Mucosa of rectum (tissue), 2 donors: ENCODE measurements around the gene CALML6.
A peak's percentile ranks its signal among the peaks of the same experiment; 100 is the strongest.

Source experiments
- H3K27ac ChIP-seq, 2 donors: one replicate each; pipeline ENCODE4 v1.7.0; 2013; ENCODE audit warnings: inconsistent platforms in 2 of 2, low read depth in 2 of 2, low read length in 2 of 2
- H3K27me3 ChIP-seq, 2 donors: one replicate each; pipeline ENCODE4 v1.7.0; 2013; ENCODE audit warnings: low read length in 2 of 2; ENCODE audit not compliant: control insufficient read depth in 2 of 2, insufficient read depth in 2 of 2
- H3K36me3 ChIP-seq, 2 donors: one replicate each; pipeline ENCODE4 v1.7.0; 2013; ENCODE audit warnings: low read length in 2 of 2; ENCODE audit not compliant: control insufficient read depth in 2 of 2, insufficient read depth in 2 of 2
- H3K4me1 ChIP-seq, 2 donors: one replicate each; pipeline ENCODE4 v1.7.0; 2013; ENCODE audit warnings: low read length in 2 of 2, mild to moderate bottlenecking in 1 of 2; ENCODE audit not compliant: control insufficient read depth in 2 of 2, insufficient read depth in 2 of 2
- H3K4me3 ChIP-seq, 2 donors: one replicate each; pipeline ENCODE4 v1.7.0; 2013; ENCODE audit warnings: low read length in 2 of 2
- H3K9ac ChIP-seq, 2 donors: one replicate each; pipeline ENCODE4 v1.7.0; 2013; ENCODE audit warnings: low read length in 2 of 2, low read depth in 1 of 2, mild to moderate bottlenecking in 1 of 2
- H3K9me3 ChIP-seq, 2 donors: one replicate each; pipeline ENCODE4 v1.7.0; 2013; ENCODE audit warnings: low read length in 2 of 2; ENCODE audit not compliant: control insufficient read depth in 2 of 2
- donor health status: healthy.
- donor health status: Normal muscosa, but diverticular disease.

Gene CALML6

GRCh38 chr1:1892079-1892762, 22.8 kb upstream of the CALML6 start:
- peak overlapping the region; percentile 79 to 85 for H3K4me3 ChIP-seq
- H3K9me3 ChIP-seq, result no peaks in the 10 kb centered on the region
- H3K36me3 ChIP-seq, result no peaks in the 10 kb centered on the region
- H3K9ac ChIP-seq, result peak overlapping the region; percentile 73 to 94
- peaks cover 0 to 2% of the 10 kb centered on the region in 2 donors for H3K27me3 ChIP-seq
- H3K27ac ChIP-seq, result peak overlapping the region; percentile 88 to 94
- H3K4me1 ChIP-seq, result peaks cover 55% of the 10 kb centered on the region in 2 donors

DNA sequence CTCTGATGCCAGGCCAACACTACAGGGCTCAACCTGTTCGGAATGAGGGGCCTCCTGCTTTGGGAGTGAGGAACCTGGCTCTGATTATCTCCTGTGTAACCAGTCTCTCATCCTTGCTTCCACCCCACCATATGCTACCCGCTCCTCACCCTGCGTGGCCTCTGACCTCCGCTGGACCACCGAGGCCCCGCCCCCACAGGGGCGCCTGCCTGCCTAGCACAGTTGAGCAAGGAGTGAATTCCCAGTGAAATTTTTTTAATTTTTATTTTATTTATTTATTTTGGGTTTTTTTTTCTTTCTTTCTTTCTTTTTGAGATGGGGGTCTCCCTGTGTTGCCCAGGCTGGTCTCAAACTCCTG, 22.3 kb upstream of the CALML6 start:
- Histone ChIP-seq H3K36me3 (no peaks in the 10 kb centered on the region), H3K9ac (peak overlapping the region; percentile 73 to 94), H3K4me3 (peak overlapping the region; percentile 79 to 85), H3K9me3 (no peaks in the 10 kb centered on the region), H3K4me1 (peaks cover 54 to 60% of the 10 kb centered on the region in 2 donors), H3K27ac (peak overlapping the region in 1 of 2 donors; percentile 94), H3K27me3 (peaks cover 0 to 2% of the 10 kb centered on the region in 2 donors)

GRCh38 chr1:1893291-1893985, 21.6 kb upstream of the CALML6 start:
- Histone ChIP-seq H3K4me1 (peaks cover 51 to 58% of the 10 kb centered on the region in 2 donors), H3K9ac (peak overlapping the region; percentile 41 to 62), H3K27me3 (peaks cover 0 to 2% of the 10 kb centered on the region in 2 donors), H3K27ac (peak overlapping the region; percentile 92), H3K36me3 (no peaks in the 10 kb centered on the region), H3K9me3 (no peaks in the 10 kb centered on the region), H3K4me3 (peak overlapping the region in 1 of 2 donors; percentile 52)

DNA sequence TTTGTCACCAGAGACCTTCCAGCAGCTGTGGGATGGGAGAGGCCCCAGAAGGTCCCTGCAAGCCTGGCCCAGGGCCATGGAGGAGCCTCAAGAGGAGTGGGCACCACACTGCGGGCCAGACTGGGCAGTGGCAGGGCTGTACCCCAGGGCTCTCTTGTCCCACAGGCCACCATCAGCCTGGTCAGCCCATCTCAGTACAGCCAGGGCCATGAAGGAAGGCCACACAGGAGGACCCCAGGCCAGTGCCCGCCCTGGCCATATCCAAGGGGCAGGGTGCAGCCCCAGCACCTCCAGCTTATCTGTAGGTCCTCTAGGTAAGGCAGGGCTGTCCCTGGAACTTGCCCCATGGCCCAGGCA, 21.1 kb upstream of the CALML6 start:
- H3K4me1 ChIP-seq, result peaks cover 47 to 54% of the 10 kb centered on the region in 2 donors
- peaks cover 0 to 2% of the 10 kb centered on the region in 2 donors for H3K27me3 ChIP-seq
- no peaks in the 10 kb centered on the region for H3K36me3 ChIP-seq
- H3K9ac ChIP-seq, result peak overlapping the region; percentile 41 to 62
- peak overlapping the region in 1 of 2 donors; percentile 52 for H3K4me3 ChIP-seq
- H3K27ac ChIP-seq, result peak overlapping the region; percentile 92
- H3K9me3 ChIP-seq, result no peaks in the 10 kb centered on the region

DNA sequence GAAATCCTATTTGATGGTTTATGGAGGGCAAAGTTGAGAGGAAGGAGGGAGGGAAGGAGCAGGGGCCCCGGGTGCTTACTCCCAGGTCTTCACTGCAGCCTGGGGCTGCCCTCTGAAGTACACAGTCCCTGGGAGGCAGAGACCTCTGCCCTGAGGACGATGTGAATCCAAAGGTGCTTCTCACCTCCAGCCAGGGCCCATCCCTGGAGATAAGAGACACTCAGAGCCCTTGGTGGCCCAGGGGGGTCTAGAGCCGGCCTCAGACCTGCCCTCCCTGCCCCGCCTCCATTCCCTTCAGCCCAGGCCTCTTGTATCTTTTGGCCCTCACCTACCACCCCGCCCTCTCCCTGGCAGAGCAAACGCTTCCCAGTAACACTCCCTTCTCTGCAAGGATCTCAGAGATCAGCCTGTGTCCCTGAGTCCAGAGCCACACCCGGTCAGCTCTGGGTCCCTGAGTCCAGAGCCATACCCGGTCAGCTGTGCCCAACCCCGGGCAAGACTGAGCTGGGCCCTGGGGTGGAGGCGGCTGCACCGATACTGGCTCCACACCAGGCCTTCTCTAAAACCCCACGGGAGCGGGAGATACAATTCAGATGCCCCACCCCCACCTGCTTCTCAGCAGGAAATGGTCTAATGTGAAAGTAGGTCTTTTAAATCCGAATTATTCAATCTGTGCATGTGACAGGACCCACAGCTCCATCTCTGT, 20.6 kb upstream of the CALML6 start:
- peak overlapping the region; percentile 37 to 52 for H3K4me3 ChIP-seq
- H3K27ac ChIP-seq, result peak overlapping the region; percentile 92
- peak overlapping the region; percentile 32 to 62 for H3K9ac ChIP-seq
- peaks cover 0 to 2% of the 10 kb centered on the region in 2 donors for H3K27me3 ChIP-seq
- H3K36me3 ChIP-seq, result no peaks in the 10 kb centered on the region
- peaks cover 46 to 53% of the 10 kb centered on the region in 2 donors for H3K4me1 ChIP-seq
- H3K9me3 ChIP-seq, result no peaks in the 10 kb centered on the region

GRCh38 chr1:1895060-1895418, 20.0 kb upstream of the CALML6 start:
- Histone ChIP-seq H3K4me3 (peak overlapping the region; percentile 37 to 52), H3K9ac (peak overlapping the region in 1 of 2 donors; percentile 62), H3K27ac (peak overlapping the region; percentile 92)

DNA sequence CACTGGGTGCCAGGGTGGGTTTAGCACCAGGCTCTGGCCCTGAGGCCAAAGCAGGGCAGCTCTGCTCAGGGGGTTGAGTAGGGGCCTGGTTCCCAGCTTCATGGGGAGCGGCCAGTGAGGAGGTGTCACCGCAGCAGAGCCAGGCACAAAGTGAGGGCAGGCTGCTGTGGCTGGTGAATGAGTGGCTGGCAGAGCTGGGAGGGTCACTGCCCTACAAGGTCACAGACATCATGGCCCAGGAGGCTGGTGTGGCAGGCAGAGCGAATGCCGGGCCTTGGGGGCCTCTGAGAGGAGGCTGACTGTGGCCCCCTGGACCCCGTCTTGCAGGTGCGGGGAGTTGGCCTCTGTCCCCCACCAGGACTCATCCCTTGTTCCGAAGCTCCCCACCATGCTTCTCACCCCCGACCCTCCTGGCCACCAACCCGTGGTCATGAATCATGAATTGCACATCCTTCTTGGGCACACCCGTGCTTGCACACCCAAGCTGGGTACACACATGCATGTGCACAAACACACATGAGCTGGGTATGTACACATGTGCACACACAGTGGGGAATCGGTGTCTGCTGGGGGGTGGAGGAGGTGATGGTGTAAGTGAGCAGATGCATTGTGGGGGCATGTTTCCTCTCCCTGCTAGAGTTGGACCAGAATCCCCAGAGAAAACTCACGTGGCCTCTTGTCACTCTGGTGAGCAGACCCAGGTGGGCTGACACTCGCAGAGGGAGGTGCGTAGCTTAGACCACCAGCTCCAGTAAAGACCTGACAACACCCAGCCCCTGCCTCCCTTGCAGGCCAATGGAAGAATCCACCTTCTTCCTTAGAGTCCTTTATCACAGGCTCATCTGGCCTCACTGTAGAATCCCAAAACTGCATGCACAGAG, 19.4 kb upstream of the CALML6 start:
- Histone ChIP-seq H3K36me3 (no peaks in the 10 kb centered on the region), H3K9me3 (no peaks in the 10 kb centered on the region), H3K4me1 (peaks cover 46 to 53% of the 10 kb centered on the region in 2 donors), H3K9ac (peak overlapping the region in 1 of 2 donors; percentile 62), H3K4me3 (peak overlapping the region in 1 of 2 donors; percentile 52), H3K27ac (peak overlapping the region; percentile 92), H3K27me3 (peaks cover 0 to 2% of the 10 kb centered on the region in 2 donors)

More at GRCh38 chr1:1895060-1895418, 20.0 kb upstream of the CALML6 start:
- H3K36me3 ChIP-seq, result no peaks in the 10 kb centered on the region
- no peaks in the 10 kb centered on the region for H3K9me3 ChIP-seq
- H3K27me3 ChIP-seq, result peaks cover 0 to 2% of the 10 kb centered on the region in 2 donors
- peaks cover 46 to 53% of the 10 kb centered on the region in 2 donors for H3K4me1 ChIP-seq

- Histone ChIP-seq H3K9ac (no peak overlapping the region), H3K4me1 (peaks cover 30 to 37% of the 10 kb centered on the region in 2 donors), H3K4me3 (no peak overlapping the region), H3K9me3 (no peaks in the 10 kb centered on the region), H3K36me3 (no peaks in the 10 kb centered on the region), H3K27me3 (peaks cover 2 to 3% of the 10 kb centered on the region in 2 donors), H3K27ac (no peak overlapping the region)
Measured at GRCh38 chr1:1898246-1898933, 16.7 kb upstream of the CALML6 start.

DNA sequence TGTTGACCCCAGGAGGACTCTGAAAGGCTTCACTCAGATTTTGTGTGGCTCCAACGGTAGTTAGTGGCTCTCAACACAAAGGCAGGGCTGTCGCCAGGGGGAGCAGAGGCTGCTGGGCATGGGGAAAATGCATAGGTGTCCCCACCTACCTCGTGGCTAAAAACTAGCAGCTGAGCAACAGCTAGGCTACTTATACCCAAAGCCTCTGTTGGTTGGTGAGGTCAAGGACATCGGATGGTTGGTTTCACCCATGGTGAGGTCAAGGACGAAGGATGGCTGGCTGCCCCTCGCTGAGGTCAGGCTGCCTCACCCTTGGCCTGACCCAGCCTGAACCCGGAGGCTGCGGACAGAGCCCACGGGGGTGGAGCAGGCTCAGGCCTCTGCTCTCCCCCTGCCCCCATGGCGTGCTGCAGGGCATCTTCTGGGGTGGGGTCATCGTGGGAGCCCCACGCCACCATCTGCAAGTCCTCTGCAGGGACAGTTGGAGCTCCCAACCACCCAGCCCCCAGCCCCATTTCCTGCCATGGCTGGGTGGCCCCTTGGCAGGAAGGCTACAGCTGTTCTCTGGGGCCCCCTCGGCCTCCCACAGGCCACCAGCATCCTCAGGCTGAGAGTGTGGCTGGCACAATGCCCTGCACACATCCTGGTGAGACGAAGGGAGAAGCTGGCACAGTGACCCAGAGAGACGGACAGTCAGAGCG, 15.6 kb upstream of the CALML6 start:
- Histone ChIP-seq H3K36me3 (no peaks in the 10 kb centered on the region), H3K4me3 (no peak overlapping the region), H3K27ac (no peak overlapping the region), H3K27me3 (peaks cover 2 to 3% of the 10 kb centered on the region in 2 donors), H3K9ac (no peak overlapping the region), H3K4me1 (peaks cover 20 to 27% of the 10 kb centered on the region in 2 donors), H3K9me3 (no peaks in the 10 kb centered on the region)
